Panc1 (cell line): ENCODE measurements around the gene STAM.

ENCODE experiments used
- POLR2AphosphoS5 ChIP-seq: IDR thresholded peaks from 2 replicates; pipeline ENCODE4 v1.6.1; 2012; ENCODE audit warnings: mild to moderate bottlenecking, low read depth, low read length, moderate library complexity
- SIN3A ChIP-seq: IDR thresholded peaks from 2 replicates; pipeline ENCODE4 v1.6.1; 2012; ENCODE audit warnings: low read depth, mild to moderate bottlenecking, low read length, moderate library complexity, borderline replicate concordance; ENCODE audit not compliant: insufficient read depth
- TF ChIP-seq, protein P1 (sequence below): fragments of 450-650 bp; IDR thresholded peaks from 2 replicates; pipeline ENCODE4 v1.5.1; 2017; ENCODE audit warnings: mild to moderate bottlenecking
- TF ChIP-seq, protein P2 (sequence below), 2 experiments: IDR thresholded peaks; 2 replicates each; pipeline ENCODE4 v1.6.1; 2011 to 2012; ENCODE audit warnings: low read depth in 2 of 2, control low read depth in 1 of 2, low read length in 1 of 2, mild to moderate bottlenecking in 1 of 2, moderate library complexity in 1 of 2; ENCODE audit not compliant: insufficient read depth in 1 of 2

DNA sequence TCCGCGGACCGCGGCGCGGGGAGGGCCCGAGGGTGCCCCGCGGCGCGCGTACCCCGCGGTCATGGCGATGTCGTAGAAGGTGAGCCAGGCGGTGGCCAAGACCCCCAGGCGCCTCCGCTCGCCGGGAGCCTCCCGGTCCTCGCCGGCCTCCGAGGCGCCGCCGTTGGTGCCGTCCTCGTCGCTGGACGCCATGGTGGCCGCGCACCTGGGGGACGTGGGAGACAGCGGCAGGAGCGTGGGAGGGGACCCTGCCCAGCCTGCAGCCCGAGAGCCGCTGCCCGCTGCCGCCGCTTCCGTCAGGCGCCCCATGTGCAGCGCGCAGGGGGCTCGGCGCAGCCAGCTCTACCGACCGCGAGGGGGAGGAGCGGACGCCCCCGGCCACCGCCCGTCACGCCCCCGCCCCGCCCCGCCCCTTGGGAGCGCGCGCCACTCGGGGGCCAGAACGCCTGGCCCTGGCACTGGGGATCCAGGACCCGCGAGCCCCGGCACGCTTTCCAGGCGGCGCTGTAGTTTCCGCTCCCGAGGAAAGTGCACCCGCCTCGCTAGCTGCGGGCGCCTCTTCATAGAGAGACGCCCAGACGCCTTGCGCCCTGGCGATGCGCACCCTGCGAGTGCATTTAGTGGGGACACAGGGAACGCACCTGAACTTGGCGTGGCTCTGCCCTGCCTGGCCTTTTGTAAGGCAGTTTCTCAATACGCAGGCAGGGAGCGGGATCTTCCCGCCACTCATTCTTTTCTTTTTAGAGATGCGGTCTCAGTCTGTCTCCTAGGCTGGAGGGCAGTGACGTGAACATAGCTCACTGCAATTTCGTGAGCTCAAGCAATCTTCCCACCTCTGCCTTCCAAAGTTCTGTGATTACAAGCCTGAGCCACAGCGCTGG lies 26.7 kb upstream of the STAM start, which contains the start of gene HACD1:
- TF ChIP-seq, protein P1, sequence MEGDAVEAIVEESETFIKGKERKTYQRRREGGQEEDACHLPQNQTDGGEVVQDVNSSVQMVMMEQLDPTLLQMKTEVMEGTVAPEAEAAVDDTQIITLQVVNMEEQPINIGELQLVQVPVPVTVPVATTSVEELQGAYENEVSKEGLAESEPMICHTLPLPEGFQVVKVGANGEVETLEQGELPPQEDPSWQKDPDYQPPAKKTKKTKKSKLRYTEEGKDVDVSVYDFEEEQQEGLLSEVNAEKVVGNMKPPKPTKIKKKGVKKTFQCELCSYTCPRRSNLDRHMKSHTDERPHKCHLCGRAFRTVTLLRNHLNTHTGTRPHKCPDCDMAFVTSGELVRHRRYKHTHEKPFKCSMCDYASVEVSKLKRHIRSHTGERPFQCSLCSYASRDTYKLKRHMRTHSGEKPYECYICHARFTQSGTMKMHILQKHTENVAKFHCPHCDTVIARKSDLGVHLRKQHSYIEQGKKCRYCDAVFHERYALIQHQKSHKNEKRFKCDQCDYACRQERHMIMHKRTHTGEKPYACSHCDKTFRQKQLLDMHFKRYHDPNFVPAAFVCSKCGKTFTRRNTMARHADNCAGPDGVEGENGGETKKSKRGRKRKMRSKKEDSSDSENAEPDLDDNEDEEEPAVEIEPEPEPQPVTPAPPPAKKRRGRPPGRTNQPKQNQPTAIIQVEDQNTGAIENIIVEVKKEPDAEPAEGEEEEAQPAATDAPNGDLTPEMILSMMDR, result peak; percentile 61
- TF ChIP-seq POLR2AphosphoS5, result peak; percentile 49; the same call in 1 of the 2 replicates
- TF ChIP-seq, protein P2, sequence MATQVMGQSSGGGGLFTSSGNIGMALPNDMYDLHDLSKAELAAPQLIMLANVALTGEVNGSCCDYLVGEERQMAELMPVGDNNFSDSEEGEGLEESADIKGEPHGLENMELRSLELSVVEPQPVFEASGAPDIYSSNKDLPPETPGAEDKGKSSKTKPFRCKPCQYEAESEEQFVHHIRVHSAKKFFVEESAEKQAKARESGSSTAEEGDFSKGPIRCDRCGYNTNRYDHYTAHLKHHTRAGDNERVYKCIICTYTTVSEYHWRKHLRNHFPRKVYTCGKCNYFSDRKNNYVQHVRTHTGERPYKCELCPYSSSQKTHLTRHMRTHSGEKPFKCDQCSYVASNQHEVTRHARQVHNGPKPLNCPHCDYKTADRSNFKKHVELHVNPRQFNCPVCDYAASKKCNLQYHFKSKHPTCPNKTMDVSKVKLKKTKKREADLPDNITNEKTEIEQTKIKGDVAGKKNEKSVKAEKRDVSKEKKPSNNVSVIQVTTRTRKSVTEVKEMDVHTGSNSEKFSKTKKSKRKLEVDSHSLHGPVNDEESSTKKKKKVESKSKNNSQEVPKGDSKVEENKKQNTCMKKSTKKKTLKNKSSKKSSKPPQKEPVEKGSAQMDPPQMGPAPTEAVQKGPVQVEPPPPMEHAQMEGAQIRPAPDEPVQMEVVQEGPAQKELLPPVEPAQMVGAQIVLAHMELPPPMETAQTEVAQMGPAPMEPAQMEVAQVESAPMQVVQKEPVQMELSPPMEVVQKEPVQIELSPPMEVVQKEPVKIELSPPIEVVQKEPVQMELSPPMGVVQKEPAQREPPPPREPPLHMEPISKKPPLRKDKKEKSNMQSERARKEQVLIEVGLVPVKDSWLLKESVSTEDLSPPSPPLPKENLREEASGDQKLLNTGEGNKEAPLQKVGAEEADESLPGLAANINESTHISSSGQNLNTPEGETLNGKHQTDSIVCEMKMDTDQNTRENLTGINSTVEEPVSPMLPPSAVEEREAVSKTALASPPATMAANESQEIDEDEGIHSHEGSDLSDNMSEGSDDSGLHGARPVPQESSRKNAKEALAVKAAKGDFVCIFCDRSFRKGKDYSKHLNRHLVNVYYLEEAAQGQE (IDR thresholded peaks at IDR 0.05; ENCODE audit: insufficient read depth in 1 of 2, low read depth in 2 of 2, low read length in 1 of 2), result no peak
- peak; percentile 28; the same call in 1 of the 2 replicates for TF ChIP-seq SIN3A
